T-helper 1 cell (primary cell): ENCODE measurements around the gene TNFRSF1B.
"Not testable (repeated sequence)": the region's sequence is repeated elsewhere in the genome, so short reads cannot be mapped to it uniquely, and the experiment has no call there.

Experiments
- DNase-seq, 5 donors: peaks; one replicate each; pipeline ENCODE4 v3.0.0-alpha.2; 2012 to 2020

The TNFRSF1B gene

GRCh38 chr1:12194666-12195216, 27.9 kb downstream of the TNFRSF1B start:
- no peak for DNase-seq

- DNase-seq: no peak
These were observed 28.6 kb downstream of the TNFRSF1B start for GRCh38 chr1:12195416-12195815.

GRCh38 chr1:12196641-12197482, 30.1 kb downstream of the TNFRSF1B start:
- no peak for DNase-seq

DNA sequence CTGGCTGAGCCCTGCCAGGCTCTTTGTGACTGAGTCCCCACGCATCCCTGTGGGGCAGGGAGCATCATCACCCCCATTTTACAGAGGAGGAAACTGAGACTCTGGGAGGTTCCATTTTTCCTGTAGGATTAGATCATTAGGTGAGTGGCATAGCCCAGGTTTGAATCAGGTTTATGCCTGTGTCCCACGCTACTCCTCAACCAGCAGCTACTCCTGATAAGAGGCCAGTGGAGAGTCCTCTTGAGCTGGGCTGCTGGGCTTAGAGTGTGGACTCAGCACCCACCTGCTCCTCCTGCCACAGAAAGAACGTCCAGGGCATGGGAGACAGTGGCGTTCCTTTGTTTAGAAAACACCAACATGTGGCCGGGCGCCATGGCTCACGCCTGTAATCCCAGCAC, 30.7 kb downstream of the TNFRSF1B start:
- no peak for DNase-seq

- DNase-seq: no peak
These were observed 33.4 kb downstream of the TNFRSF1B start for GRCh38 chr1:12200208-12200607.

DNA sequence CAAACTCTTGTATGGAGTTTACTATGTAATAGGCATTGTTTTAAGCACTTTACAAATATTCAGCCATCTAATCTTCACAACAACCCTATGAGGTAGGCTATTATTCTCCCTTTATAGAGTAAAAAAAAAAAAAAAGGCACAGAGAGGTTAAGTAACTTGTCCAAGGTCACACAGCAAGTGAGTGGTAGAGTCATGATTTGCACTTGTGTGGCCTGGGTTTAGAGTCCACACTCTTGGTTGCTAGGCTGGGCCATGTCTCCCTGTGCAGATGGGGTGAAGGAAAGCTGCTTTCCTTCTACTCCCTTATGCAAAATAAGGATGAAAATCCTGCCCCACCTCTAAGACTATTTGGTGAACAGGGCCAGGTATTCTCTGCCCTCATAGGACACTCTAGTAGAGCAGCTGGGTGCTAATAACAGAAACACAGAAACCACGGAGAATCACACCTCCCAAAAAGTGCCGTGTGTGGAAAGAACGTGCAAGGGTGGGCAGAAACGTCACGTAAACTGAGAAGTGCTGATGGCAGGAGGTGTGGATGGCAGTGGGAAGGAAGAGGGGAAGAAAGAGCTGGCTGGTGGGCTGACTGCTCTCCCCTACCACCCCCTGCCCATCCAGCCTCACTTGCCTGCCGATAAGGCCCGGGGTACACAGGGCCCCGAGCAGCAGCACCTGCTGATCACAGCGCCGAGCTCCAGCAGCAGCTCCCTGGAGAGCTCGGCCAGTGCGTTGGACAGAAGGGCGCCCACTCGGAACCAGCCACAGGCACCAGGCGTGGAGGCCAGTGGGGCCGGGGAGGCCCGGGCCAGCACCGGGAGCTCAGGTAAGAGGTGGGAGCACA, 34.8 kb downstream of the TNFRSF1B start:
- DNase-seq: no peak

DNA sequence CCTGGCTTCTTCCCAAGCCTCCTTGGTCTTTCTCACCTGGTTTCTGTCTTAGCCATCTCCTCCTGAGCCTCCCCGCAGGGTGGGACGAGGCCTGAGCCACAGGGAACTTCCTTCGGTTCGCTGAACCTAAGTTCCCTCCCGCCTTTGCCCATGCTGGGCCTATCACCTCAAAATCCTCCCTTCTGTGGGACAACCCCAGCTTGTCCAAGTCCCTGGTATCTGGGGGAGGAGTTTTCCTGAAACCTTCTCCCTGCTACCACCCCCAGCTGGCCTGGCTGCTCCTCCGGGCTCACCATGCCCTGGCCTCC, 35.4 kb downstream of the TNFRSF1B start:
- no peak for DNase-seq

- DNase-seq: no peak
These were observed 35.8 kb downstream of the TNFRSF1B start for GRCh38 chr1:12202577-12202976.

DNA sequence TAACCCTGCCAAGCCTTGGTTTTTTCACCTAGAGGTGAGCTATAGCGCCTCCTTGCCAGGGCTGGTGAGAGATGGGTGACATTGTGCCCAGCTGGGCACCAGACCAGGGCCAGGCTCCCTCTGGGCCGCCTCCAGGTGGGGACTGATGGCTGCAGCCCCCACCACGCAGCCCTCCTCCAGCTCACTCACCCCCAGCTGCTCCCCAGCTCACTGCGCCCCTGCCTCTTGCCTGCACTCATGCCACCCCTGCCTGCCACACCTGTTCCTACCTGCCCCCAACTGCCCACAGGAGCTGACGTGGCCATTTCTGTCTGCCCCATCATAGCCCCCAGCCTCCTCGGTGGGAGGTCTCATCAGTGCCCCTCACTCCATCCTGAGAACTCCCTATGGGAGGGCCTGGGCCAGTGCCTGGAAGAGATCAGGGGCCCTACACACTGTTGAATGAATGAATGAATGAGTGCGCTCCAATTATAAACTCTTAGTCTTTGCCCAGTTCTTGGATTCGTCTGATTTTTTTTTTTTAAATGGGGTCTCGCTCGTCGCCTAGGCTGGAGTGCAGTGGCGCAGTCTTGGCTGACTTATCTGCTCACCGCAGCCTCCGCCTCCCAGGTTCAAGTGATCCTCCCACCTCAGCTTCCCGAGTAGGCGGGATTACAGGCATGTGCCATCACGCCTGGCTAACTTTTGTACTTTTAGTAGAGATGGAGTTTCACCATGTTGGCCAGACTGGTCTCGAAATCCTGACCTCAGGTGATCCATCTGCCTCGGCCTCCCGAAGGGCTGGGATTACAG, 36.6 kb downstream of the TNFRSF1B start:
- no peak for DNase-seq

- peak in 1 of 5 donors; percentile 26 for DNase-seq
These were observed 37.3 kb downstream of the TNFRSF1B start for GRCh38 chr1:12204140-12204539.

- DNase-seq: no peak
These were observed 38.2 kb downstream of the TNFRSF1B start for GRCh38 chr1:12204754-12205658.

DNA sequence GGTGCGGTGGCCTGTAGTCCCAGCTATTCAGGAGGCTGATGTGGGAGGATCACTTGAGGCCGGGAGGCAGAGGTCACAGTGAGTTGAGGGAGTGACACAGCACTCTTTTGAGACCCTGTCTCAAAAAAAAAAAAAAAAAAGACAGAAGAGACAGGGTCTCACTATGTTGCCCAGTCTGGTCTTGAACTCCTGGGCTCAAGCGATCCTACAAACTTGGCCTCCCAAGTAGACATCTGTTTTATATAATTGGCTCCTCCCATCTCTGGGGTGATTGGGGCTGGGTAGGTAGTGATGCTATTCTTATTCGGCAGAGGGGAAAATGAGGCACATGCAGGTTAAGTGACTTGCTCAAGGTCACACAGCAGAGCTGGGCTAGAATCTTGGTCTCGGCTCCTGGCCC, 39.4 kb downstream of the TNFRSF1B start:
- no peak for DNase-seq

GRCh38 chr1:12206792-12207424, 40.1 kb downstream of the TNFRSF1B start:
- DNase-seq: no peak

- DNase-seq: no peak
These were observed 41.5 kb downstream of the TNFRSF1B start for GRCh38 chr1:12208271-12208670.

DNA sequence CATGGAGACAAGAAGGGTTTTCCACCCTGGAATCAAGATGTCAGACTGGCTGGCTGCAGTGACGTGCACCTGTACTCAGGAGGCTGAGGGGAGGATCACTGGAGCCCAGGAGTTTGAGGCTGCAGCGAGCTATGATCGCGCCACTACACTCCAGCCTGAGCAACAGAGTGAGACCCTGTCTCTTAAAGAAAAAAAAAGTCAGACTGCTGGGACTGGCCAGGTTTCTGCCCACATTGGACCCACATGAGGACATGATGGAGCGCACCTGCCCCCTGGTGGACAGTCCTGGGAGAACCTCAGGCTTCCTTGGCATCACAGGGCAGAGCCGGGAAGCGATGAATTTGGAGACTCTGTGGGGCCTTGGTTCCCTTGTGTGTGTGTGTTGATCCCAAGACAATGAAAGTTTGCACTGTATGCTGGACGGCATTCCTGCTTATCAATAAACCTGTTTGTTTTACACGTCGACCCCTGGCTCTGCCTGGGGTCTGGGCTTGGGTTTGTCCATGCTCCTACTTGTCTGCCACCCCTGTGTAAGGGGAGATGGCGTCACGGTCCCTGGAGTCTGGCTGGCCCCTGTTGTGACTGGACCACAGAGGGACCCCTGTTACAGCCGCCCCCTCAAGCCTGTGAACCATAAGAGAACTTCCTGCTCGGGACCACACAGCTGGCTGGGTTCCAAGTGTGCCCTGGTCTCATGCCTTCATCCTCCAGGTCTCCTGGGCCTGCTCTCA, 42.1 kb downstream of the TNFRSF1B start:
- peak; percentile 64 to 88 (median 75) for DNase-seq

GRCh38 chr1:12209495-12209832, 42.7 kb downstream of the TNFRSF1B start:
- DNase-seq: no peak

GRCh38 chr1:12215118-12215961, 48.5 kb downstream of the TNFRSF1B start:
- DNase-seq: no peak

DNA sequence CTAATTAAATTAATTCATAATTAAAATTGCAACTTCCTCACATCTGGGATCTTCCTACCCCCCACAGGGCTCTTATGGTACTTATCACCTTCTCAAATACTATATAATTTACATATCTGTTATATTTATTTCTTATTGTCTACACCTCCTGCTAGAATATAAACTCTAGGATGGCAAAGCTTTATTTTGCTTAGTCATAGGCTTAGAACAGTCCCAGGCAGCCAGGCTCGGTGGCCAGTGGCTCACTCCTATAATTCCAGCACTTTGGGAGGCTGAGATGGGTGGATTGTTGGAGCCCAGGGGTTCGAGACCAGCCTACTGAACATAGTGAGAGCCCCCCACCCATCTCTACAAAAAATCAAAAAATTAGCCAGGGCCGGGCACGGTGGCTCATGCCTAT, 53.0 kb downstream of the TNFRSF1B start:
- DNase-seq: no peak

GRCh38 chr1:12220890-12221289, 54.1 kb downstream of the TNFRSF1B start:
- DNase-seq: no peak

GRCh38 chr1:12222700-12223099, 55.9 kb downstream of the TNFRSF1B start:
- not testable (repeated sequence) for DNase-seq
